RWPE1 (cell line): ENCODE results near the gene CEACAM3.

Source experiments
- CTCF ChIA-PET: fragments of 350-600 bp; sonication (Branson Sonifier 250); formaldehyde crosslinking; extraction: SDS; loops from one replicate; lab custom pipeline; 2021; lab: Yijun Ruan, JAX
- POLR2A ChIA-PET: fragments of 400-600 bp; formaldehyde crosslinking; extraction: SDS; loops from one replicate; lab custom pipeline; 2020; ENCODE audit warnings: antibody characterized with exemption; ENCODE audit not compliant: low non-redundant PET; lab: Yijun Ruan, JAX
- DNase-seq: peaks from one replicate; pipeline ENCODE4 v3.0.0; 2012; ENCODE audit warnings: low spot score
- H3K27ac ChIP-seq: fragments of 450-650 bp; 2 replicates; pipeline ENCODE4 v1.5.1; 2017
- CTCF ChIP-seq: fragments of 450-650 bp; conservative IDR thresholded peaks from 2 replicates; pipeline ENCODE4 v1.5.1; 2017; ENCODE audit warnings: low read depth, mild to moderate bottlenecking

Gene CEACAM3

GRCh38 chr19:41837981-41838708, 41.8 kb downstream of the CEACAM3 start:
- TF ChIP-seq CTCF = no peak
- no peak overlapping the region for H3K27ac ChIP-seq
- DNase-seq = no peak
- CTCF ChIA-PET = interaction anchor here (1.3 kb wide), 1 partner anchor 45 kb away, joined by 10 read pairs; no protein-coding TSS in a partner anchor
- POLR2A ChIA-PET = no interaction called here

GRCh38 chr19:41839211-41839610, 42.8 kb downstream of the CEACAM3 start:
- CTCF ChIA-PET = interaction anchor here (1.3 kb wide), 1 partner anchor 46 kb away, joined by 10 read pairs; no protein-coding TSS in a partner anchor
- POLR2A ChIA-PET = no interaction called here
- no peak for TF ChIP-seq CTCF
- no peak overlapping the region for H3K27ac ChIP-seq
- no peak for DNase-seq

GRCh38 chr19:41843371-41843770, 47.0 kb downstream of the CEACAM3 start:
- ChIA-PET CTCF (no interaction called here), POLR2A (interaction anchor here (0.5 kb wide), 1 partner anchor 20 kb away, joined by 3 read pairs; no protein-coding TSS in a partner anchor)
- H3K27ac ChIP-seq = no peak overlapping the region
- TF ChIP-seq CTCF = no peak
- no peak for DNase-seq

- no peak for TF ChIP-seq CTCF
- no peak for DNase-seq
- ChIA-PET POLR2A (no interaction called here), CTCF (interaction anchor here (0.7 kb wide), 1 partner anchor 15 kb away, joined by 3 read pairs; no protein-coding TSS in a partner anchor)
- H3K27ac ChIP-seq = no peak within 1 kb of the TSS
Measured at GRCh38 chr19:41844601-41845000, 48.2 kb downstream of the CEACAM3 start, which contains the start of gene LYPD4. LYPD4 (minus strand) TSS chr19:41844683; CDS start chr19:41839285, 5,398 bp downstream.

- DNase-seq = no peak
- POLR2A ChIA-PET = no interaction called here
- CTCF ChIA-PET = interaction anchor here (0.7 kb wide), 1 partner anchor 15 kb away, joined by 3 read pairs; no protein-coding TSS in a partner anchor
- TF ChIP-seq CTCF = no peak
- H3K27ac ChIP-seq = no peak within 1 kb of the TSS
Measured at GRCh38 chr19:41845001-41845050, 48.4 kb downstream of the CEACAM3 start, which contains the start of gene DMRTC2. DMRTC2 (plus strand) TSS chr19:41845042; CDS start chr19:41847429, 2,387 bp downstream.

- ChIA-PET POLR2A (no interaction called here), CTCF (interaction anchor here (0.7 kb wide), 1 partner anchor 14 kb away, joined by 3 read pairs; no protein-coding TSS in a partner anchor)
- no peak for TF ChIP-seq CTCF
- no peak for DNase-seq
- H3K27ac ChIP-seq = no peak overlapping the region
Measured at GRCh38 chr19:41845051-41845590, 48.7 kb downstream of the CEACAM3 start.
